Occipital lobe (tissue), 2 donors: ENCODE measurements around the gene C11orf54. TPM values are rescaled to one million over a fixed set of nuclear protein-coding genes. Genes with fewer than 3 reads are reported as not detected.
"Not testable (repeated sequence)": the region's sequence is repeated elsewhere in the genome, so short reads cannot be mapped to it uniquely, and the experiment has no call there.

ENCODE experiments used
- DNase-seq: peaks from one replicate; lab custom pipeline; 2025; lab: John Stamatoyannopoulos, UW
- total RNA-seq: library from RNA; depleted of rRNA; stranded (reverse); fragments of >200 nt; gene quantifications from one replicate; pipeline ENCODE4 v1.2.3, GENCODE V29; 2014

The C11orf54 gene
- total RNA-seq, 1 donor from 2014 or later = 39.6 TPM

DNA sequence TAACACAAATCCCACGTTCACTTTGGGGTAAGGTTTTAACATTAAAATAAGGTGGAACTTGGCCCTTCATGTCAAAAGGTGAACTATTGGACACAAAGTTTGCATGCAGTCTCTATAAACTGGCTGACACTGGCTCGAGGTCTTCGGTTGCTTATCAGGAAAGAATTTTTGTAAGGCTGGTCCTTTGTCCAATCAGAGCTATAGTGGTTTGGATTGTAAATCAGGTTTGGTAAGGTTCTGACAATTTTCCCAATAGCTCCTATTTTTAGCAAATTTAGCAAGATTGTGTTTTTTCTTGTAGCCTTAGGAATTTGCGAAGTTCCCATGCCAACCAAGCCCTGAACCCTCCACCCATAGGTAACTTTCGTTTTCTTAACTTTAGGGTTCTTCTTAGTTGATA is 25.0 kb downstream of the C11orf54 start:
- DNase-seq = no peak

DNA sequence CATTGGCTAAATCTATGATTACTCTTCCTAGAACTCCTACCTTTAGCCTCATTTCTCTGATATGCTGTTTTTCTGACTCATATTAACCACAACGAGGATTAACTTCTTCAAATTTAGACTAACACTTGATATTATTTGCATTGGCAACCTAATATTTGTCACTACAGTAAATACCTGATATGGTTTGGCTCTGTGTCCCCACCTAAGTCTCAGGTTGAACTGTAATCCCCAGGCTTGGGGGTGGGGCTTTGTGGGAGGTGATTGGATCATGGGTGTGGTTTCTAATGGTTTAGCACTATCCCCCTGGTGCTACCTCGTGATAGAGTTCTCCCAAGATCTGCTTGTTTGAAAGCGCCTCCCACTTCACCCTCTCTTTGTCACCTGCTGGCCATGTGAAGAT is 25.5 kb downstream of the C11orf54 start:
- no peak for DNase-seq

DNA sequence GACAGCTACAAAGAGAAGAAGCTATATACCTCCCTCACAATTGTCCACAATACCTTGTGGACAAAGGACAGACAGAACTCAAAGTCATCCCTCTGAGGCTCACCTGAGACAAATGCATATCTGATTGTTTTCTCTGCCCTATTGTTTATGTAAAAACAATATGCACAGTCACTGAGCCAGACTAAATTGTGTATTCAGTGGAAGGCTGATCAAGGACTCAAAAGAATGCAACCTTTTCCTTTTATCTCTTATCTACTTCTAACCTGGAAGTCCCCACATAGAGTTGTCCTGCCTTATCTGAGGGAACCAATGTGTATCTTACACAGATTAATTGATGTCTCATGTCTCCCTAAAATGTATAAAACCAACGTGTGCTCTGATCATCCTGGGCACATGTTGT is 28.7 kb downstream of the C11orf54 start:
- no peak for DNase-seq

DNA sequence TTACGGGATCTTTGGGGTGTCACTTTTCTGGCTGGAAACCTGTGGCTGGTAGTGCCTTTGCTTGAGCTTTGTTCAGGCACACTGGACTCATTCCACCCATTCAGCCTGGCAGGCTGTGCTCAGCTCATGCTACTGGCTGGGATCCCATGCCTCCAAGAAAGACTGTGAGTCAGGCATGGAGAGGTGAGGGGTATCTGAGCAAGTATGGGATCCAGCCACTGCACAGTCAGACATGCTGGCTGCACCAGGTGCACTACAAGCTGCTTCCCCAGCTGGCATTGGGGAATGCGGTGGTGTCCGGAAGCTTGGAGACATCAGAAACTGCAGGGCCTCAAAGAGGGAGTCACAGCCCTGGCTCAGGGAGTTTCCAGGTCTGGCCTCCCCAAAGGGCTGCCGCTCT is 30.7 kb downstream of the C11orf54 start:
- DNase-seq = no peak

DNA sequence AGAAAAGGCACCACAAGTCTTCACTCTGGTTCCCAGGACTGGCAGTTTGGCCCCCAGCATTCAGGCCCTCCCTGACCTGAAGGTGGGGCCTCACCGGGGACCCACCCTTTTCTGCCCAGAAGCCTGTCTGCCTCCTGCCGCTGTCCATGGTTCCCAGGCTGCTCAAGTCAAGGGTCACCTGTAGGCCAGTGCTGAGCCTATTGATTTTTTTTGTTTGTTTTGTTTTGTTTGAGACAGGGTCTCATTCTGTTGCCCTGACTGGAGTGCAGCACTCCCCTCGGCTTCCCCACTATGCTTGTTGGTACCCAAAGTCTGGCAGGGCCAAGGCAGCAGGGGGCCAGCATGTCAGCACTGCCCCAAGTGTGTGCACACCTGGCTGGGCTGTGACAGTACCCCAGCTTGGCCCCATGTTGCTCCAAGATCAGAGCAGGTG is 31.6 kb downstream of the C11orf54 start:
- DNase-seq = no peak

DNA sequence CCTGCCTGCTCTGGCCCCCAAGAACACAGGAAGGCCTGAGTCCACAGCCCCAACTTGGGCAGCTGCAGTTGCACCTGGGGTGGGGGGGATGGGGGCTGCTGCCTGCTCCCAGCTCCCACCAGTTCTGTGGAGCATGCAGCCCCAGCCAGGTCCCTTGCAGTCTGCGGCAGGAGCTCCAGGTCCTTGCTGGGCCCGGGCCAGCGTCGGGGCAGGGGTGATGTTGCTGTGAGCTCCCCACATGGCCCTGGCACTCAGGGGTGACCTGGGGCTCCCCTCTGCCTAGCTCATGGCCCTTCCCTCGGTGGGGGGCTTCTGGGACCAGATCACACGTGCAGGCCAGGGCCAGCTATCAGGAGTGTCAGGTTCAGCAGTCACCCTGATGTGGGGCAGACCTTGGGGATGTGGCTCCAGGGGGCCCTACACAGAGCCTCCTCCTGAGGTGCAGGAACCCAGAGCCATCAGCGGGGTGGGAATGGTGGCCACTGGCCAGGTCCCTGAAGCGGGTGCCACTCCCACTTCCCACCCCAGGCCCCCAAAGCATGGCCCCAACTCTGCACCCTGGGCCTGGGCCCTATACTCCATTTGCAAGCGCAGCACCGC is 32.2 kb downstream of the C11orf54 start:
- no peak for DNase-seq

DNA sequence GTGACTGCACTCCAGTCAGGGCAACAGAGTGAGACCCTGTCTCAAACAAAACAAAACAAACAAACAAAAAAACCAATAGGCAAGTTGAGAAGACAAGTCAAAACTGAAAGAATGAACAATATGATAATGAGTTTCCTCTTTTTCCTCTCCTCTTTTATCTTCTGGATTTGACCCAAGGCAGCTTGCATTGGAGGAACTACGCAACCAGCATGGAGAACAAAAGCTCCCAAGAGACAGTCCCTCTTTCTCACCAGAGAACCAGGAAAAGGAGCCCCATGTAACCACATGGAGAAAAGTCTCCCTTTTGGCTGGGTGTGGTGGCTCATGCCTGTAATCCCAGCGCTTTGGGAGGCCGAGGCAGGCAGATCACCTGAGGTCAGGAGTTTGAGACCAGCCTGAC is 33.1 kb downstream of the C11orf54 start:
- DNase-seq = not testable (repeated sequence)

DNA sequence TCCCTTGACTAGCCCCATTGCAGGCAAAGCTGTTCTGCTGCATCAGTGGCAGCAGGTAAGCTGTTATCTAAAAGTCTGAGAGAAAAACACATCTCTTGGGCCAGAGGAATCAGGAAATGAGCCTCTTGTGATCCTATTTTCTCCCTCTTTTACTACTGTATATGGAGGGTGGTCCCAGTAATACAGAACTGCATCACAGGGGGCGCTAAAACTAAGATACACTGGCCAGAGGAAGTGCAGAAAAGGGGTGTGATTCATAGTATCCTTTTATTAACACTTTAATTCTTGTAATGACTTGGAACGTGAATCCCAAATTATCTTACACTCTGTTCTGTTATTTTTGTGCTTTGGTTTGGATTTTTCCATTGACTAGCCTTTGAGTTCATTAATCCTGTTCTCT is 33.8 kb downstream of the C11orf54 start:
- no peak for DNase-seq

DNA sequence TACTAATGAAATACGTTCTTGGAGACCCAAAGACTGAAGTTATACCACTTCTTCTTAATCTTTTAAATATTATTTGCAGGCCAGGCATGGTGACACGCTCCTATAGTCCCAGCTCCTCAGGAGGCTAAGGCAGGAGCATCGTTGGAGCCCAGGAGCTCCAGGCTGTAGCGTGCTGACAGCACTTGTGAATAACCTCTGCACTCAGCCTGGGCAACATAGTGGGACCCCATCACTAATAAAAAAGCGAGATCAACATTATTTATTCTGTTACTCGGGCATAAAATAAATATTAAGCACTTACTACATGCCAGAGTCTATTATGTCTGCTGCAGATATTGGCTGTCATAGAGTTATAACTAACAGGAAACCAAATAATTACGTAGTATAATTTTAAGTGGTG is 41.9 kb downstream of the C11orf54 start:
- no peak for DNase-seq

DNA sequence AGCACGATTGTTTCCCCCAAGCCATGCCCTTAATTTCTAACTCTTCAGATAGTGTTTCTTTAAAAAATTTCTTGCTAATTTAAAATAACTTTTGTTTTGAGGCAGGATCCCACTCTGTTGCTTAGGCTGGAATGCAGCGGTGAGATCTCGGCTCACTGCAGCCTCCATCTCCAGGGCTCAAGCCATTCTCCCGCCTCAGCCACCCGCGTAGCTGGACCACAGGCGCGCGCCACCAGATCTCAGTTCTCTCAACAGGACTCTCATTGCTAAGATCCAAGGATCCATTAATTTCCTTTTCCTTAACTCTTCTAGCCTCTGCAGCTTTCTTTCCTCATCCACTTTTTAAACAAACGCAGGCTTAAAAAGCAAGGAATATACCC is 42.3 kb downstream of the C11orf54 start:
- no peak for DNase-seq

DNA sequence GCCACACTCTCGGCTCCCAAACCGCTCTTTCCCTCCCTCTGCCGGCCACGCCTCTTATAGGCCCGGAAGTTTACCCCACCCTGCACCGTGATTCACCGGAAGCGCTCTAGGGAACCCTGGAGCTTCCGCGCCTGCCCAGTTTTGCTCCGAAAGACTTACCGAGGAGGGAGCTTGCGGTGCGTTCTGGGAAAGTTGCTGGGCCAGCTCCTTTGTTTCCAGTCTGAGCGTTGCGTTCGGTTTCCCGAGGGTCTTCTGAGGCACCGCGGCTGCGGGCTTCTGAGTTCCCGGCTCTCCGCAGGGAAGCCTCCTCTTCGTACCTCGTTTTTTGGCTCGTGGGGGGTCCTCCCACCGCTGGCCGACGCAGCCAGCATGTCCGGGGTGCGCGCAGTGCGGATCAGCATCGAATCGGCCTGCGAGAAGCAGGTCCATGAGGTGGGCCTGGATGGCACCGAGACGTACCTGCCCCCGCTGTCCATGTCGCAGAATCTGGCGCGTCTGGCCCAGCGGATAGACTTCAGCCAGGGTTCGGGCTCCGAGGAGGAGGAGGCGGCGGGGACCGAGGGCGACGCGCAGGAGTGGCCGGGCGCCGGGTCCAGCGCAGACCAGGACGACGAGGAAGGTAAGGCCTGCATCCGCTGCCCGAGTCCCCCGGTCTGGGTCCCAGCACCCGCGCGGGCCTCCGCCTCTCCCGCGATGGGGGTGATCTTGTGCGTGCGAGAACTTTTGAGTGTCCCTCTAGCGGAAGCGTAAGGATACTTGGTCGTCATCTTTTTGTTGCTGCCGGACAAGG is 42.9 kb downstream of the C11orf54 start, which contains the start of gene MED17:
Gene MED17, plus strand, starts transcription at position 138 of the 790 bp plus-strand sequence. Its CDS starts 232 bp downstream, at position 370.
- peak; percentile 91 for DNase-seq

DNA sequence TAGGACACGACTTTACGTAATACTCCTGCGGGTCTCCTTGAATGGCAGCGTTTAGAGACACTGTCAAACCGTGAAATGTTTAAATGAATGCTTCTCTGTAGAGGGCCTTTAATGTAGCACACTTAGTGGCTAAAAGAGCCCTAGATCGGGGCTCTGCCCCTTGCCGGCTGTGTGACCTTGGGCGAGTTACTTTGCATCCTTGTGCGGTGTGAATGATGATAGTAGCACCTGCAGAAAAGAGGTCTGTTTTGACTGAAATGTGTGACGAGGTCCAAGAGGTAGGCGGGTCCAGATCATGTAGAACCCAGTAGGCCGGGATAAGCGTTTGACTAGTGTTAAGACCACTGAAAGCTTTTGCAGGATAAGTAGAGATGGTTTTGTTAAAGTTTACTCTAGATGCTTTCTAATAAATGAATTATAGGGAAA is 43.5 kb downstream of the C11orf54 start:
- no peak for DNase-seq

DNA sequence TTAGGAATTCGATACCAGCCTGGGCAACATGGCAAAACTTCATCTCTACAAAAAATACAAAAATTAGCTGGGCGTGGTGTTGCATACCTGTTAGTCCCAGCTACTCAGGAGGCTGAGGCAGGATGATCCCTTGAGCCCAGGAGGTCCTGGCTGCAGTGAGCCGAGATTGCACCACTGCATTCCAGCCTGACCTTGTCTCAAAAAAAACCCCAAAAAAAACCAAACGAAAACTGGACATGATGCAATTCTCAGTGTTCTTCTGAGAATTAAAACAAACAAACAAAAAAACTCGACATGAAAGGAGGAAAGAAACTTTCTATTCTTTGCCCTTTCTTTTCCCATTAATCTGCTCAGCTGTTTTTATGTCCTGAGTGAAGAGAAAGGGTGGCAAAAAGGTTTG is 50.0 kb downstream of the C11orf54 start:
- no peak for DNase-seq

DNA sequence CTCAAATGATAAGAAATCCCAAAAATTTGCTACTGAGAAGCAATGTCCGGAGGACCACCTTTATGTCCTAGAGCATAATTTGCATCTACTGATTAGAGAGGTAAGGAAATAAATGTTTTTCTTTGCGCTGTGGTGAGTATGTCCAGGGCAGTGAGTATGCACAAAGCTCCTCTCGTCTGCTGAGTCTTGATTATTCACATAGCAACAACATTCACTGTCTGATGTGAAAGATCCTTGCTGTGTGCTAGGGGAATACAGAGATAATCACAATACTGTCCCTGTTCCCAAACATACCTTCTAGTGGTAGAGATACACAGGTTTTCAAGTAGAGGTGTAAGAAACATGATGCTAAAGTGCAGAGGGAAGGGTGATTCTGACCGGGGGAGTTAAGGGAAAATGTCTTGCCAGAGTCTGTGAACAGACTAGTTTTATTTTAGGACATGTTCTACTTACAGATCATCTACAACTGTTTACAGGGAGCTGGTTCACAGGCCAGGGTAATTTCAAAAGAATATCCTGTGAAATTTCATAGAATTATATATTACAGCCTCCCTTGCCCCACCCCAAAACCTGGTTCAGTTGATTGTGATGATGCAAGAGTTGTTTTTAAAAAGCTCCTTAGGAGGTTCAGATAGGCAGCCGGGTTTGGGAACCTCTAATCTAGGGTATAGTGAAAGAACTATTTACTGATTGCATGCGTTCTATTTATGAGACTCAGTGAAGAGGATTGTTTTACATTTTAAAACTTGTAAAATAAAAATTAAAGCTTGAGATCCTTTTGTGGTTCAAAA is 55.2 kb downstream of the C11orf54 start:
- no peak for DNase-seq

DNA sequence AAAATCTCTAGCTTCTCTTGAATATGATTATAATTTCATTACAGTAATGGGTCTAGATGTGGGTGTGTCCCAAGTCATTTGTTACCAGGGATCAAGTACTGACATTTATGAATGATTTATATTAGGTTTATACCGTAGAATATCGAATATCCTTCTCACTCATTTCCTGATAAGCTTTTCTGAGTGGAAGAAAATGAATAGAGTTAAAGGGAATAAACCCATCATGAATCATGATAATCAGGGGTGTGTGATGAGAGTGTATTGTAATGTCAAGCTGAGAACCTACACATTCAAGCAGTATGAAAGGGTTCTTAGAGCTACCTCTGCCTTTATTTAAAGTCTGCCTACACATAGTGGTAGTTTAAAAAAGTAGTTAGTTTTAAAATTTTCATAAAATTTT is 59.9 kb downstream of the C11orf54 start:
- DNase-seq = no peak

DNA sequence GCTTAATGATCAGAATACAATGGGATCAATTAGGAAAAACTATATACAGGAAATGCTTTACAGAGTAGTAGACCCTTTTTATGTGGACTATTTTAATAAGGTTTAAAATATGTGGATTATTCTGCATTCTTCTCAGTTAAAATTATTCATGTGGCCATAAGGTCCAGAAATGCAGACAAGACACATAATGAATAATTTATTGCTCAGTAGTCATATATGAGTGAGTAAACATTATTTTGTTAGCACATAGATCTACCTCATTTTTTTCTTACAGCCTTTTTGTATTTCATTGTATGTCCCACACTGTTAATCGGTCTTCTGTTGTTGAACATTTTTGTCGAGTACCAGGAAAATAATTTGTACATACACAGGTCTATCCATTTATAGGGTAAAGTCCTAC is 63.4 kb downstream of the C11orf54 start:
- no peak for DNase-seq

DNA sequence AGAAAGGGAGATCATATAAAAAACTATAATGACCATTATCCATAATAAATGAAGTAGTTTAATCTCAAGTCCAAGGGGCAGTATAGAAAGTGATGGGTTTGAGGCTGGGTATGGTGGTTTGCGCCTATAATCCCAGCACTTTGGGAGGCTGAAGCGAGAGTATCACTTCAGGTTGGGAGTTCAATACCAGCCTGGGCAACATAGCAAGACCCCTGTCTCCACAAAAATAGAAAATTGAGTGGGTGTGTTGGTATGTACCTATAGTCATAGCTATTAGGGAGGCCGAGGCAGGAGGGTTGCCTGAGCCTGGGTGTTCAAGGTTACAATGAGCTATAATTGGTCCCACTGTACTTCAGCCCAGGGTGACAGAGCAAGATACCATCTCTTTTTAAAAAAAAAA is 66.5 kb downstream of the C11orf54 start:
- no peak for DNase-seq

DNA sequence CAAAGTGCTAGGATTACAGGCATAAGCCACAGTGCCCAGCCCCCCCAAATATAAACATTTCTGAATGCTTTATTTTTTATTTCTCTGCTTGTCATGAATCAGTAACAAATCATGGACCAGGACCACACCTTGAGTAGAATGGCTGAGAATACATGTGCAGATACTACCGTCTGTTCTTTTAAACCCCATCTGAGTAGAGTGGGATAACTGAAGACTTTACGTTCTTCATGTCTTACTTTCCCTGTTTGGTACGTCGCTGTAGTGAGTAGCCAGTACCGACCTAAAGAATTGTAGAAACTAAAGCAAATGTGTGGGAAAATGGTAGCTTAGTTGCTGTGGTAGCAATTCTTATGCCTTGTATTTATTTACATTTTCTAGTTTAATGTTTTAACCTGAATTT is 72.5 kb downstream of the C11orf54 start:
- DNase-seq = no peak
